NCI-H2196 treated with DMSO at 0.1 percent for 48 hours (cell line): ENCODE measurements around the gene MDFIC.

Experiments
- DNase-seq: peaks from one replicate; lab custom pipeline; 2025; ENCODE audit not compliant: unreplicated experiment; lab: John Stamatoyannopoulos, UW

Gene MDFIC

GRCh38 chr7:115032715-115033703 lies 111.1 kb downstream of the MDFIC start:
- DNase-seq = no peak

DNA sequence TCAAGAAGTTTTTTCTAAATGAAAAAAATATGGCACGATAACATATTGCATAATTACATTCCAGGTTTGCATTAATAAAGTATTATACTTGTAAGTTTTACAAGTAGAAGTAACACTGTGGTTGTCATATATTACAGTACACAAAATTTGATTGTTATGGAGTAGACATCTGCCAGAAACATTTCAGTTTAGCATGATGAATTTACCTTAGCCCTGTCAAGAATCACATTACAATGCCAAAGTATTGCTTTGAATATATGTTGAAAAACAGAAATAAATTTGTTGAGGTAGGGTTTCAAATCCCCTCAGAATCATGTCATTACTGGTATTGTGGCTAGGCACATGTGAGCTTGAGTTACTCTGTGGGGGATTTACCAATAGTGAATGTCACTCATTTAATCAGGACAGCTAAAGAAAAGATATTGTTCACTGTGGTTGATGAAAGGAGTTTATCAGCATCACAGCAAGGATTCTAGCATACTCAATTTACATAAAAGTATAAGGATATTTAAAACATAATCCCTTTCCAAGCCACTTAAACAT lies 112.1 kb downstream of the MDFIC start:
- no peak for DNase-seq

DNA sequence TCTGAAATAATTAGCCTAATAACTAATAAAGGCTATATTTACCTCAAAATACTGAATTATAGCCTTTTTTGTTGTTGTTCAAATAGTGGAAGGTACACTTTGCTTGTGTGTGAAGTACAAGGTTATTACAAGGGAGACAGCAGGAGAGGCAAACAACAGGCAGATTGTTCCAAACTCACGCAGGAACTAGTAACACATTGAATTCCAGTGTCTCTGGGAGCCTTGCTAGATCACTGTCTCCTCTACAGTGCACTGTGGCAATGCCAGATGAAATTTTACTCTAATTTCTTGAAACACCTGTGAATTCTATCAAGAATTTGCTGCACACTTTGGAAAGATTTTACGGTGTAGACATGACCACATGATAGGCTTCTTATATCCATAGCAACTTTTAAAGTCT lies 112.6 kb downstream of the MDFIC start:
- DNase-seq = no peak

DNA sequence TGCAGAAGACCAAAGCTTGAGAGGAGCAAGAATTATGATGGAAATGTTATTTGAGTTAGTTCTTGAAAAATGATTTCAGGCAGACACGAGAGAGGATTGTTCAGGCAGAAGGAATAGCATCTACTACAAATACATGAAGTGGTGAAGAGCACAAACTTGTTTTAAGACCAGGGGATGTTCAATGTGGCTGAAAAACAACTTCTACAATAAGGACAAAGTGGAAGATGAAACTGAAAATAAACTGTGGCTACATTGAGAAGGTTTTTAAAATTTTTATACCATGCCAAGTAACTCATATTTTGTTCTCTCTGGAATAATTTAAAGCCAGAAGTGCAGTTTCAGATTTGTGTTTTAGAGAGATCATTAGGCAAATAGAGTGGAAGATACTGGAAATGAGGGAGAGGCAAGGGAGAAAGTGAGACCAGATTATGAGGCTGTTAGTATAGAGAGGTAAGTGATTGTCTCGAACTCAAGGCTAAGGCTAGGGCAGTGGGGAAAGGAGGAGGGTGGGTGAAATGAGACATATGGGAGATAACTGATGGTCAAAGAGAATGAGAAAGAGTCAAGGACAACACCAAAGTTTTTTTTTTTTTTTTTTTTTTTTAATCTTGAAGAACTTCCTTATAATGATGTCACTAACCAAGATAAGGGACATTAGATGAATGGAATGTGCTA lies 115.4 kb downstream of the MDFIC start:
- DNase-seq = no peak

- DNase-seq = no peak
Measured at GRCh38 chr7:115038158-115038557, 116.3 kb downstream of the MDFIC start.

- DNase-seq = no peak
Measured at GRCh38 chr7:115040057-115040456, 118.2 kb downstream of the MDFIC start.

- DNase-seq = no peak
Measured at GRCh38 chr7:115040495-115040894, 118.6 kb downstream of the MDFIC start.

GRCh38 chr7:115042596-115042995 lies 120.7 kb downstream of the MDFIC start:
- no peak for DNase-seq

DNA sequence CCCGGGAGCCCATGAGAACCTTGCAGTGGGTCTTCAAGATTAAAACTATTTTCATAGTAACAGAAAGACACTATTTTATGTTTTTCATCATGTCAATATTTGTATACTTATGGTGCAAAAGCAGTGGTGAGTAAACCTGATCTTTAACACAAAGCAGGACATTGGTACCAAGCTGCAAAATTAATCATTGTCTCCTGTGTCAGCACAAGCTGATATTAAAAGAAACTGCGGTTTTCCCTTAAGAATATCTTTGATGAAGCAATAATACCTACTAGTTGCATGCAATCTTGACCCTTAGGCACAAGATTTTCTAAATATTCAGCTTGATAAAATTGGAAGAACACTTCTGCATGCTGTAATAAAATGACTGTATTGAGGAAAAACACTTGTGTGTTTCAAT lies 121.7 kb downstream of the MDFIC start:
- no peak for DNase-seq

DNA sequence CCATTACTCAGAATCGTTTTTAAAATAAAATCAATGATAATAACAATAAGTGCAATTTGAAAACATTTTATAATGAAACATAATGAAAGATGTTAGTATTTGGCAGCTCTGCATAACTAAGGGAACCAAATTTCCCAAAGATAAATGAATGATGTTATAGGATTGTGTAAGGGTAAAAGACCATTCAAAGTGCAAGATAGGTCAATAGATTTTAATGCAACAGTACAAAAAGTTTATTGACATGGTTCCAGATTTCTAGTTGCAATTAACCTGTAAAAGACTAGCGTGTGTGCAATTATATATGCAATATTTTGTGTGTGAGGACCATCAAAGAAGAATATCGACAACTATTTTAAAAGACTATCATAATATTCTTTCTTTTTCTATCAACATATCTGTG lies 122.3 kb downstream of the MDFIC start:
- DNase-seq = no peak

- no peak for DNase-seq
Measured at GRCh38 chr7:115047958-115048720, 126.2 kb downstream of the MDFIC start.

DNA sequence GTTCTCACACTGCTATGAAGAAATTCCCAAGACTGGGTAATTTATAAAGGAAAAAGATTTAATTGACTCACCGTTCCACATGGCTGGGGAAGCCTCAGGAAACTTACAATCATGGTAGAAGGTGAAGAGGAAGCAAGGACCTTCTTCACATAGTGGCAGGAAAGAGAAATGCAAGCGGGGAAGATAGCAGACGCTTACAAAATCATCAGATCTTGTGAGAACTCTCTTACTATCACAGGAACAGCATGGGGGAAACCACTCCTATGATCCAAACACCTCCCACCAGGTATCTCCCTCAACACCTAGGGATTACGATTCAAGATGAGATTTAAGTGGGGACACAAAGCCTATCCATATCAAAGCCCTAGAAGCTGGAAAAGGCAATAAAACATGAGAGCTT lies 130.8 kb downstream of the MDFIC start:
- DNase-seq = no peak

DNA sequence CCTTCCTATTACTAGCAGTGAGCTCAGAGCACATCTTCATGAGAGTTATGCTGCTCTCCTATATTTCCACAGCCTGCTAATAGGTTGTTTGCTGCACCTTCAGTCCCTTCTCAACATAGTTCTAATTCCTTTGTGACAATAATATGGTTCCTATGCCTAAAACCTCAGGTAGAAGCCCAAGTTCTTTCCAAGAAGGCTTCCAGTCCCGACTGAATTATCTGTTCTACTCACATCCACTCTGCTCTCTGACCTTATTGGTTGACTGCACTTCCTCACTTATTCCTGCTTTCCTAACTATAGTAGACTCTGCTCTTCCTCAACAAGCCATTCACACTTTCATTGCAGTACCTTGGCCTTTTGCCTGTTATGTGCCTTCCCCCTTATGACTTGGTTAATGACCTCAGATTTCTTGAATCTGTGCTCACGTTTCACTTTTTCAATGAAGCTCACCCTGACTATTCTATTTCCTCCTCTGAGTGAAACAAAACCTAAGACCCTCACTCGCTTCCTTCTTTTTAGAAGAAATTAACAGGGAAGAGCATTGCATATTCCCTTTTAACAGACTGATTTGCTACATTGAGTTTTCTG lies 132.7 kb downstream of the MDFIC start:
- DNase-seq = no peak

DNA sequence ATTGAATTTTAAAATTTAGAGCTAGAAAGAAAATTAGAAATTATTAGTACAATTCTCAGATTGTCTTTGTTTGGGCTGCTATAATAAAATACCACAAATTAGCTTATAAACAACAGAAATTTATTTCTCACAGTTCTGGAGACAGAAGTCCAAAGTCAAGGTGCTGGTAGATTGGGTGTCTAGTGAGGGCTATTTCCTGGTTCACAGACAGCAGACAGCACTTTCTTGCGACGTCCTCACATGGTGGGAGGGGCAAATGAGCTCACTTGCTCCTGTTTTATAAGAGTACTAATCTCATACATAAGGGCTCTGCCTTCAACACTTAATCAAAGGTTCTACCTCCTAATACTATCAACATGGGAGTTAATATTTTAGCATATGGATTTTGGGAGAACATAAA lies 134.1 kb downstream of the MDFIC start:
- DNase-seq = no peak

GRCh38 chr7:115058726-115059125 lies 136.8 kb downstream of the MDFIC start:
- DNase-seq = no peak

- DNase-seq = no peak
Measured at GRCh38 chr7:115059321-115059720, 137.4 kb downstream of the MDFIC start.

GRCh38 chr7:115060095-115060870 lies 138.4 kb downstream of the MDFIC start:
- no peak for DNase-seq

GRCh38 chr7:115066050-115066449 lies 144.2 kb downstream of the MDFIC start:
- no peak for DNase-seq

- no peak for DNase-seq
Measured at GRCh38 chr7:115066634-115067033, 144.7 kb downstream of the MDFIC start.

DNA sequence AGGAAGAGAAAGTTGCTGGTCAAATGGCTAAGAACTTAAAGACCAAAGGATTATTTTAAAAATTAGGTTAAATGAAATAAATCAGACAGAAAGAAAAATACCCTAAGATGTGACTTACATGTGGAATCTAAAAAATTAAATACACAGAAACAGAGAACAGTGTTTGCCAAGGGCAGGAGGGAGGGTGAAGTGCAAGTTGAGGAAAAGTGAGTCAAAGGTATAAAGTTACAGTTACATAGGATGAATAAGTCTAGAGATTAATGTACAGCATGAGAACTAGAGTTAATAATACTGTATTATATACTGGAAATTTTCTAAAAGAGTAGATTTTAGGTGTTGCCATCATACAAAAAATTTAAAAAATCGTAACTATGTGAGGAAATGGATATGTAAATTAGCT lies 146.3 kb downstream of the MDFIC start:
- no peak for DNase-seq
